ENCODE measurements around the gene INTS1.

Gene INTS1

DNA sequence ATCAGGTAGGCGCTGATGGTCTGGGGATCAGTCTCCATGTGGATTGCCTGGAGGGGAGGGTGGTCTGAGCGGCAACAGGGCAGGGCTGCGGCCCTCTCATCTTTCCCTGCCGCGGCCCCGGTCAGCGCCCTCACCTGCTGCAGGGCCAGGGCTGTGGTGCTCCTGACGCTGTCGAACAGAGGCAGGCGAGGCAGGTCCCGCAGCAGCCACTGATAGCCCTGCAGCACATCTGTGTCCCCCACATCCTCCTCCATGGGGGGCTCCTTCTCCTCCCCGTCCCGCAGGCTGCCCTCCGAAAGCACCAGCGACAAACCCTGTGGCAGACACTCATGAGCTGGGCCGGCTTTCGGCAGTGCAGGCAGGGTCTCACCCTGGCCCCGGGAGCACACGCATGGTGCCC lies 19.0 kb downstream of the INTS1 start:
- DNase-seq = no peak

DNA sequence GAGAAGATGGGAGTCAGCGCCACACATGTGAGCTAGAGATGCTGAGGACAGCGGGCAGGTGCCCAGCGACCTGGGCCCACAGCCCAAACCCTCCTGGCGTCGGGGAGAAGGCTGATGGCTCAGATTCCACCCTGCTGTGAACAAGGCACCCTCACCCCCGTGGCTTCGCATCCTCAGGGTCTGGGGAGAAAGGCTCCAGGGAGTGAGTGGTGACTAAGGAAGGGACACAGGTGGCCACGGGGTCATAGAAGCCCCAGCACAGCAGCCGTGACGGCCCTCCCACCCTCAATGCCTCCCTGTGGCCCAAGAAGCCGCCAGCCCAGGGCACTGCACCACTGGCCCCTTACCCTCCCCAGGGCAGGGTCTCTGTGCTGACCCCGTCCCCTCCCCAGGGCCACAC lies 19.6 kb downstream of the INTS1 start:
- no peak for DNase-seq

DNA sequence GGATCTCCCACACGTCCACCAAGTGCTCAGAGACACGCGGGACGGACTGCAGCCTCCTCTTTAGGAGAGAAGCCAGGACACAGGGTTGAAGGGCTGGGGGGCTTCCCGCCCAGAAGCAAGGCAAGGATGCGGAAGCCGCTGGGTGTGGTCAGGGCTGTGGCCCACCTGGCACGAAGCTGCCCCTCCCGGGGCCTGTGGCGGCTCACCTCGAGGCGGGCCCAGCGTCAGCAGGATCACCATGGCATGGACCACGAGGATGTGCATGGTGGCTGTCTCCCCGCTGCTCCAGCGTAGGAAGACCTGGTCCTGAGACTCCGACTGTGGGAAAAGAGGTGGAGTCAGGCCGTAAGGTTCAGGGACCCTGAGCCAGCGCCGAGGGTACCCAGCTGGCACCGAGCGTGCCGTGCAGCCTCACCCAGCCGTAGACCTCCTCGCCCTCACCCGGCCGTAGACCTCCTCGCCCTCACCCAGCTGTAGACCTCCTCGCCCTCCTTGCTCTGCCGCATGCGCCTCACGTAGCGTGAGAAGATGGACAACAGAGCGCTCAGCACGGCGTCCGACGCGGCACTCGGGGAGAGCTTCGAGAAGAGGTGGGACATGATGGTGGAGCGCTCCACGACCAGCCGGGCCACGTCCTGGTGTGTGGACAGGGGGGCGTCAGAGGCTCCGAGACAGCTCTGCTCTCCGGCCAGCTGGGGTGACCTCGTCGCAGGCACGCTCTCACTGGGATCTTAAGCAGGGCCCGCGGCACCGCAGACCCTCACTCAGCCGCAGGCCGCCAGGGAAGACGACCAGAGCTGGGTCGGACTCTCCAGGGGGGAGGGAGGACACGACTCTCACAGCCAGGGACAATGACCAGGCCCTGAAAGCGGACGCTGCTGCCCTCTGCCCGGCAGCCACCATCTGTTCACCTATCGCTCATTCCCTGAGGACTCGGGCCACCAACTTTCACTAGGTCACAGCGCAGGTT lies 20.4 kb downstream of the INTS1 start:
- DNase-seq = no peak

DNA sequence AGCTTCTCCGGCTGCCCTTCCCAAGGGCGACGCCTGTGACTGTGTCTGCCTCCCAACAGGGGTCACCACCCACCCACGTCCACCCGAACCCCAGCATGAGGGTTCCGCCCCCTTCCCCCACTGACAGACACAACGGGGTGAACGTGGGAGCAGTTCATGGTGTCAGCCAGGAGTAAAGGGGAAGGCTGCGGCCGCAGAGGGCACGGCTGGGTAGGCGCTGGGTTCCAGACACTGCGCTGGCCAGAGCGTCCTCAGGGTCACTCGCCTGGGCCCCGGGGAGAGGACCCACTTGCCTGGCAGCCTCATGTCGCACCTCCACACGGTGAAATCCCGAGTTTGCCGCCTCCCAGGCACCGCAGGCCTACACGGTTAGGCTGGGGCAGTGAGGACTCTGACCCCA lies 21.1 kb downstream of the INTS1 start:
- DNase-seq = no peak

- no peak for DNase-seq
These were observed 22.9 kb downstream of the INTS1 start for GRCh38 chr7:1481300-1481699.

DNA sequence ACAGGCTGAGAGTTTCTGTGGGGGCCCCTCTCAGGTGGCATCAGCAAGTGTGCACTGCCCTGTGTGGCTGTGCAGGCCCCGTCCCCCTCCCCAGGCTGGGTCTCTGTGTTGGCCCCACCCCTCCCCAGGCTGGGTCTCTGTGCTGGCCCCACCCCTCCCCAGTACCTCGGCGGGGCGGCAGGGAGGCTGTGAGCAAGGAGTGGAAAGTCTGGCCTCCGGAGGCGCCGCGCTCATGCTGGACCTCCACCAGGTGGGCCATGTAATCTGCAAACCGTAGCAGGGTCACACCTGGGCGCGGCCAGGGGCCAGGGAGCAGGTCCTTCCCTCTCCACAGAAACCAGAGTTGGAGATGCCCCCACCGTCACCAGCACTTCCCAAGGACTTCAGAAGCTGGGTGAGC lies 23.5 kb downstream of the INTS1 start:
- no peak for DNase-seq

DNA sequence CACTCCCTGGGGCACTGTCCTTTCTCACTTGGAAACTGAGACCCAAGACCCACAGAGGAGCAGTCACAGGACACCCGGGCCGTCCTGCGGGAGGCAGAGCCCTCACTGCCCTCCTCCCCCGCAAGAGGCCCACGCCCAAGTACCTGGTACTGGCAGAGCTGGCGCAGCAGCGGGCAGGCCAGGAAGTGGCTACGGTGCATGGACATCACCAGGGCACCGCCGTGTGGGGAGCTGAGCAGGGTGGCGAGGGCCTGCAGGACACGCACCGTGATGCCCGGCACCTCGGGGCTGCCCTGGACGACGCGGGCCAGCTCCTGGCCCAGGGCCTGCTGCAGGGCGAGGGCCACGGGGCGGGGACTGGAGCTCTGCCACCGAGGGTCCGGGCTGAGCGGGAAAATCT lies 24.9 kb downstream of the INTS1 start:
- DNase-seq = no peak

GRCh38 chr7:1478480-1478879 lies 25.7 kb downstream of the INTS1 start:
- no peak for DNase-seq

GRCh38 chr7:1476859-1477258 lies 27.3 kb downstream of the INTS1 start:
- DNase-seq = no peak

- no peak for DNase-seq
These were observed 28.2 kb downstream of the INTS1 start for GRCh38 chr7:1475991-1476390.

DNA sequence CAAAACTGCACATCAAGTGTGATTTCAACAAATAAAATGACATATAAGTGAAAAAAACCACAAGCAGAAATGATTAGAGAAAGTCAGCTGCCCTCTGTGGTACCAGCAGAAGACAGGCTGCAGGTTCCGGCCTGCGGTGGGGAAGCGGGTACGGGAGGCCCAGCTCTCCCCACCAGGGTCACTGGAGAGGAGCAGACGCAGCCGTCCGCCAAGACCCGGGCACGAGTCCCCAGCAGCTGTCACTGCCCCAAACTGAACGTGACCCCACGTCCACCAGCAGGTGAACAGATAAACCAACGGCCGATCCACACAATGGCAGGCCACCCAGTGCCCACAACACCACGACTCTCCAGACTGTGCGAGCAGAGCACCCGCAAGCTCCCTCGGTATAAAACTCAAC lies 28.8 kb downstream of the INTS1 start:
- DNase-seq = no peak

DNA sequence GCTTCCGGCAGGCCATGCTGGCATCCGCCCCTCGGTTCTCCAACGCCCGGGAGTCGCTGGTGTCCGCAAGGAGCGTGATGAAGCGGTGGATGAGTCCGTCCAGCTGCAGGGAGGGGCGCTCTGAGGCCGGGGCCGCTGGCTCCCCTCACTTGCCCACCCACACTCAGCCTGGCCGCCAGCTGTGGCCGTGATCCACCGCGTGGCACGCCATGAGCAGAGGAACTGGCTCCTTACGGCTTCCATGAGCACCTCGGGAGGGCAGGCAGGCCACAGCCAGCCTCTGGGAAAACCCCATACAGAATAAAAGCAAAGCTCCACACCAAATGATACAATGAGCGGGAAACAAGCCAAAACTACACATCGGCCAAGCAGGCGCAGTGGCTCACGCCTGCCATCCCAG lies 29.5 kb downstream of the INTS1 start:
- DNase-seq = no peak

GRCh38 chr7:1473864-1474512 lies 30.2 kb downstream of the INTS1 start:
- DNase-seq = peak in 13 of 14 donors; percentile 5 to 69 (median 54)

DNA sequence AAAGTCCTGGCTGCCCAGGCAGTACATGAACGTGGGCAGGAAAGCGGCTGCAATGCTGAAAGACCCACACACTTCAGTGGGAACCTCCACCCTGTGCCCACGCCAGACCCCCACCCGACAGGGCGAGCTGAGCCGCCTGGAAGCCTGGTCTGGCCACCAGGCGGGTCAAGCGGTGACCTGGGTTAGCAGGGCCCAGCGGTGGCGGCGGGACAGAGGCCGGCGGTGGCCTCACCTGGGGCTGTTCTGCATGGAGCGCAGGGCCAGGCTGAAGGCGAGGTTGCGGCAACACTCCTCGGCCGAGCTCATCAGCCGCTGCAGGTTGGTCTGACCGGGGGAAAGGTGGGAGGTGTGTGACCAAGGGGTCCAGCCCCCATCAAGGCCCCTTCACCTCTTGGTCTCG lies 33.3 kb downstream of the INTS1 start:
- DNase-seq = no peak

DNA sequence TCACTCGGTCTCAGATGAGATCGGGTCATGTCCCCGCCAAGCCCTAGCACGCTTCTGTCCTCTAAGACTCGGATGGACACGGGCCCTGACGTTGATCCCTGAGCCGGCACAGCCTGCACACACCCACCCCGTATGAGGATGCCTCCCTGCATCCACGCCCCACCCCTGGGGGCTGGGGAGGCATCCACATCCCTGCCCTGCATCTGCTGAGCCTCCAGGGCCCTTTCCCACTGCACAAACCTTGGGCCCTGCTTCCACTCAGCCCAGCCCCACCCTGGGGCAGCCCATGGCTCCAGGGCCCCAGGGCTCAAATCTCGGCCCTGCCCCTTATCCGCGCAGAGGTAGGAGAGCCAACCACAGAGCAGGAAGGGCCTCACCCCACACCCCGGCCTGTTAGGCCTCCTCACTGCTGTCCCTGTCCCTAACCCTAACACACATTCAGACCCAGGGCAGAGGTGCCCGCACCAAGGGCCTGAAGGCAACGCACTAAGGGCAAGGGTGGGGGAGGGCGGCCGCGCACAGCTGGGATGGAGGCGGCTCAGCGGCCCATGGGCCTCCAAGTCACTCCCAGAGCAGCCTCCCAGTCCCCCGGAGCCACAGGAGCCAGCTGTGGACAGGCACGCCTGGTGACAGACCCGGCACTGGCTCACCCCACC lies 35.4 kb downstream of the INTS1 start:
- DNase-seq = no peak

DNA sequence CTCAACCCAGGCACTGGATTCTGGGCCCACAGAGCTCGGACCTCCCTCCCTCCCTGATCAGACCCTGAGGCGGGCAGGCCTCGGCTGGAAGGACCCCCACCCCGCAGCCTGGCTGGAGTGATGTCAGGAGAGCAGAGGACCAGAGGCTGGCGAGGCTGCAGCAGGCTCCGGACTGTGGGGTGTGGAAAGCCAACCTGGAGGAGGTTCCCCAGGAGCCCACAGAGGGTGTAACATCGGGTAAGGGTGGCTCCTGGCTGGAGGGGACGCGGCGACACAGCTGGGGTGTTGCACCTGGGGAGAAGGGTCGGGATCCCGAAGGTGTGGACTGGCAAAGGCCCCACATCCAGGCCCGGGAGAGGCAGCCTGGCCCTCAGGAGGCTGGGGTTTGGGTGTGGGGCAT lies 36.0 kb downstream of the INTS1 start:
- DNase-seq = no peak

GRCh38 chr7:1466524-1467271 lies 37.5 kb downstream of the INTS1 start:
- DNase-seq = peak in 9 of 14 donors; percentile 6 to 86 (median 34)

GRCh38 chr7:1464694-1465093 lies 39.5 kb downstream of the INTS1 start:
- no peak for DNase-seq

- no peak for DNase-seq
These were observed 40.4 kb downstream of the INTS1 start for GRCh38 chr7:1463676-1464223.

GRCh38 chr7:1461646-1462375 lies 42.4 kb downstream of the INTS1 start:
- no peak for DNase-seq

- peak in 7 of 14 donors; percentile 9 to 52 (median 41) for DNase-seq
These were observed 43.2 kb downstream of the INTS1 start for GRCh38 chr7:1460821-1461645.

All from C1 segment of cervical spinal cord (tissue), 14 donors.